Adrenal gland (tissue), 5 donors: ENCODE measurements around the gene CRIP1.

ENCODE experiments used
- POLR2A ChIP-seq, 2 donors: fragments of 450-650 bp; IDR thresholded peaks; one replicate each; pipeline ENCODE4 v1.6.1; 2017; ENCODE audit warnings: antibody characterized with exemption in 2 of 2, mild to moderate bottlenecking in 2 of 2, moderate library complexity in 1 of 2
- TF ChIP-seq, protein P1 (sequence below), 6 experiments: fragments of 450-650 bp in 4 of 6; fragments of 200-600 bp in 2 of 6; sonication (generic) in 1 of 6; IDR thresholded peaks; 1 replicate in 5 of 6; 2 replicates in 1 of 6; pipeline versions ENCODE4 v1.5.1 to v1.8.0; 2016 to 2021; ENCODE audit warnings: antibody characterized with exemption in 6 of 6, mild to moderate bottlenecking in 2 of 6, moderate library complexity in 1 of 6
- donor health status: DM: no; HTN: no; CAD: no.

DNA sequence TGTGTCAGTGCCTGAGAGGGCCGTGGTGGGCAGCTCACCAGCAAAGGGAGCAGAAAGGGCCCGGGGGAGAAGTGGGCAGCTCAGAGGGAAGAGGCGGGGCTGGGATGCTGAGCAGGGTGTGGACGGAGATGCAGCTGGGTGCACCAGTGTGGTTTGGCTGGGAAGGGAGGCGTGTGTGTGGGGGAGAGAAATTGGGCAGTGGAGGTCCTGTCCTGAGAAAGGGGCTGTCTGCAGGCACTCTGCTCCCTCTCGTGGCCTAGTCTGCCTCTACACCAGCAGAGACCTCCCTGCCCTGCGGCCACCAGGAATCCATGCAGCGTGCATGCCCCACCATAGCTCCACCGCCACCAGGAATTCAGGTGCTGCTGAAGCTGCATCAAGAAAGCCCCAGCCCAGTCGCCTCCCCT, 46.1 kb downstream of the CRIP1 start:
- no peak for TF ChIP-seq POLR2A (IDR thresholded peaks at IDR 0.05)
- TF ChIP-seq, protein P1, sequence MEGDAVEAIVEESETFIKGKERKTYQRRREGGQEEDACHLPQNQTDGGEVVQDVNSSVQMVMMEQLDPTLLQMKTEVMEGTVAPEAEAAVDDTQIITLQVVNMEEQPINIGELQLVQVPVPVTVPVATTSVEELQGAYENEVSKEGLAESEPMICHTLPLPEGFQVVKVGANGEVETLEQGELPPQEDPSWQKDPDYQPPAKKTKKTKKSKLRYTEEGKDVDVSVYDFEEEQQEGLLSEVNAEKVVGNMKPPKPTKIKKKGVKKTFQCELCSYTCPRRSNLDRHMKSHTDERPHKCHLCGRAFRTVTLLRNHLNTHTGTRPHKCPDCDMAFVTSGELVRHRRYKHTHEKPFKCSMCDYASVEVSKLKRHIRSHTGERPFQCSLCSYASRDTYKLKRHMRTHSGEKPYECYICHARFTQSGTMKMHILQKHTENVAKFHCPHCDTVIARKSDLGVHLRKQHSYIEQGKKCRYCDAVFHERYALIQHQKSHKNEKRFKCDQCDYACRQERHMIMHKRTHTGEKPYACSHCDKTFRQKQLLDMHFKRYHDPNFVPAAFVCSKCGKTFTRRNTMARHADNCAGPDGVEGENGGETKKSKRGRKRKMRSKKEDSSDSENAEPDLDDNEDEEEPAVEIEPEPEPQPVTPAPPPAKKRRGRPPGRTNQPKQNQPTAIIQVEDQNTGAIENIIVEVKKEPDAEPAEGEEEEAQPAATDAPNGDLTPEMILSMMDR (IDR thresholded peaks at IDR 0.05) = peak in 1 of 6 experiments; percentile 5
